LNCaP clone FGC (cell line): Measurements from ENCODE around the gene CXCL11.

Experiments used
- DNase-seq: peaks from one replicate; pipeline ENCODE4 v3.0.0-alpha.2; 2011; ENCODE audit warnings: low read depth
- H3K4me3 ChIP-seq: 2 replicates; pipeline ENCODE4 v1.5.1; 2011; ENCODE audit warnings: mild to moderate bottlenecking, low read depth, low read length, control low read depth
- CTCF ChIP-seq: IDR thresholded peaks from 2 replicates; pipeline ENCODE4 v1.5.1; 2012; ENCODE audit warnings: mild to moderate bottlenecking; ENCODE audit not compliant: control insufficient read depth, insufficient read depth; ENCODE audit errors: extremely low read depth

Gene CXCL11

GRCh38 chr4:76011018-76011670 lies 24.7 kb downstream of the CXCL11 start:
- DNase-seq, result no peak
- TF ChIP-seq CTCF, result no peak
- H3K4me3 ChIP-seq, result no peak overlapping the region

- TF ChIP-seq CTCF, result no peak
- H3K4me3 ChIP-seq, result no peak overlapping the region
- DNase-seq, result no peak
These were observed 25.3 kb downstream of the CXCL11 start for GRCh38 chr4:76010576-76010975.

GRCh38 chr4:76009311-76009710 lies 26.6 kb downstream of the CXCL11 start:
- TF ChIP-seq CTCF, result no peak
- no peak overlapping the region for H3K4me3 ChIP-seq
- no peak for DNase-seq

GRCh38 chr4:76007089-76007862 lies 28.6 kb downstream of the CXCL11 start, which contains the start of gene CXCL9:
CXCL9 (minus strand) TSS chr4:76007509; CDS start chr4:76007449, 60 bp downstream.
- TF ChIP-seq CTCF, result no peak
- peak; percentile 76 for DNase-seq
- H3K4me3 ChIP-seq, result no peak within 1 kb of the TSS

GRCh38 chr4:76003620-76004019 lies 32.2 kb downstream of the CXCL11 start:
- no peak for DNase-seq
- no peak overlapping the region for H3K4me3 ChIP-seq
- TF ChIP-seq CTCF, result no peak

GRCh38 chr4:76003035-76003434 lies 32.8 kb downstream of the CXCL11 start:
- no peak overlapping the region for H3K4me3 ChIP-seq
- TF ChIP-seq CTCF, result no peak
- no peak for DNase-seq

- TF ChIP-seq CTCF, result no peak
- no peak overlapping the region for H3K4me3 ChIP-seq
- DNase-seq, result no peak
These were observed 33.7 kb downstream of the CXCL11 start for GRCh38 chr4:76002176-76002575.
